Stimulated activated CD4-positive, alpha-beta T cell treated with anti-CD3 and anti-CD28 coated beads, Interleukin-4, amount 100 ng/mL, for 1 hour (primary cell): Measurements from ENCODE around the gene NTF4.

Experiments
- DNase-seq: peaks from one replicate; pipeline ENCODE4 v3.0.0-alpha.2; 2020

Gene NTF4

GRCh38 chr19:49064768-49065611, at the start of gene NTF4:
Gene NTF4, minus strand, starts transcription at chr19:49064818. Its CDS starts 2,821 bp downstream, at chr19:49061997.
- DNase-seq, result no peak

GRCh38 chr19:49113762-49114629, 49.4 kb upstream of the NTF4 start, which contains the start of gene LIN7B:
Gene LIN7B, plus strand, starts transcription at chr19:49114370. Its CDS starts 35 bp downstream, at chr19:49114405.
- DNase-seq, result peak; percentile 73

- no peak for DNase-seq
Measured at GRCh38 chr19:49111218-49111998, 46.8 kb upstream of the NTF4 start.

DNA sequence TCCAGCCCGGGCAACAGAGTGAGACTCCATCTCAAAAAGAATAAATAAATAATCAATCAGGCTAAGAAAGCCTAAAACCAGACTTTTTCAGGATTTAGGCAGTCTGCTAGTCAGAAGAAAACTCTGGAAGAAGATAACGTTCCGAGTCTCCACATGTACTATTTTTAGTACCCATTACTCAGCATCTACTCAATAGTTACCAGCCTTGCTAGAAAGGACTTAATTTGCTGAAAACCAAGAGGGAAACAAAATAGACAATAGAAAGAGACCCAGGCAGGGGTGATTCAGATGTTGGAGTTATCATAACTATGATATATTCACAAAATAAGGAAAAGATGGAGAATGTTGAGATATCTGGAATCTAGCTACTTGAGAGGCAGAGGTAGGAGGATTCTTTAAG, 45.9 kb upstream of the NTF4 start:
- DNase-seq, result no peak

DNA sequence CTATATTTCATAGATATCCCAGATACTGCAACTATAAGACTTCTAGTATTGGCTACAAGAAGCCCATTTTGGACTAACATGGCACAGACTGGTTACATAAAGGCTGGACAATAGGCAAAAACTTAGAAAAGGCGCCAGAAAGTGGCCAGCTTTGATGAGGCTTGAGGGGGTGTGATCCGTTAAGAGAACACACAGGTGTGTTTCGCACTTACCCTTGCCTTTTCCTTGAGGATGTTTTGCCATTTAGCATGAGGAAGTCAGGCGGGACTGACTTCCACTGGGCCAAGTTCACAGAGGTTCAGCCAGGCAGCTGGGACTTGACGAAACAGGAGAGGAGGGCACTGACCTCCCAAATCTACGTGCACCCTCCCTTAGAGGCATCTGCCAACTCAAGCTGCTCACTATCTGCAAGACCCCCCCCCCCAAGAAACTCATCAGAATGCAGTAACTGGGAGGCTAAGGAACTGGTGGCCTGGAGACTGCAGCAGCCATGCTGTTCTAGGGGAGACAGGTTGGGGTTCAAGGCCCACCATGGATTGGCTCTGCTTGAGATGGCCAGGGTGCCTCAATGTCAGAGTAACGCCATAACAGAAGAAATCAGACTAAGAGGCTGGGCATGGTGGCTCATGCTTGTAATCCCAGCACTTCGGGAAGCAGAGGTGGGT, 45.1 kb upstream of the NTF4 start:
- no peak for DNase-seq

GRCh38 chr19:49109051-49109450, 44.4 kb upstream of the NTF4 start:
- no peak for DNase-seq

DNA sequence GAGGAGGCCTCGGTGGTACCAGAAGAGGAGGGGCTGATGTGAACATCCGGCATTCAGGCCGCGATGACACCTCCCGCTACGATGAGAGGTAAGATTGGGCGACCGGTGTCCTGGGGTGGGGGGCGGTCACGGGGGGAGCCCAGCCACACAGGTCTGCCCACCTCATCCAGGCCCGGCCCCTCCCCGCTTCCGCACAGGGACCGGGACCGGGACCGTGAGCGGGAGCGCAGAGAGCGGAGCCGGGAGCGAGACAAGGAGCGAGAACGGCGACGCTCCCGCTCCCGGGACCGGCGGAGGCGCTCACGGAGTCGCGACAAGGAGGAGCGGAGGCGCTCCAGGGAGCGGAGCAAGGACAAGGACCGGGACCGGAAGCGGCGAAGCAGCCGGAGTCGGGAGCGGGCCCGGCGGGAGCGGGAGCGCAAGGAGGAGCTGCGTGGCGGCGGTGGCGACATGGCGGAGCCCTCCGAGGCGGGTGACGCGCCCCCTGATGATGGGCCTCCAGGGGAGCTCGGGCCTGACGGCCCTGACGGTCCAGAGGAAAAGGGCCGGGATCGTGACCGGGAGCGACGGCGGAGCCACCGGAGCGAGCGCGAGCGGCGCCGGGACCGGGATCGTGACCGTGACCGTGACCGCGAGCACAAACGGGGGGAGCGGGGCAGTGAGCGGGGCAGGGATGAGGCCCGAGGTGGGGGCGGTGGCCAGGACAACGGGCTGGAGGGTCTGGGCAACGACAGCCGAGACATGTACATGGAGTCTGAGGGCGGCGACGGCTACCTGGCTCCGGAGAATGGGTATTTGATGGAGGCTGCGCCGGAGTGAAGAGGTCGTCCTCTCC, 43.2 kb upstream of the NTF4 start:
- no peak for DNase-seq

DNA sequence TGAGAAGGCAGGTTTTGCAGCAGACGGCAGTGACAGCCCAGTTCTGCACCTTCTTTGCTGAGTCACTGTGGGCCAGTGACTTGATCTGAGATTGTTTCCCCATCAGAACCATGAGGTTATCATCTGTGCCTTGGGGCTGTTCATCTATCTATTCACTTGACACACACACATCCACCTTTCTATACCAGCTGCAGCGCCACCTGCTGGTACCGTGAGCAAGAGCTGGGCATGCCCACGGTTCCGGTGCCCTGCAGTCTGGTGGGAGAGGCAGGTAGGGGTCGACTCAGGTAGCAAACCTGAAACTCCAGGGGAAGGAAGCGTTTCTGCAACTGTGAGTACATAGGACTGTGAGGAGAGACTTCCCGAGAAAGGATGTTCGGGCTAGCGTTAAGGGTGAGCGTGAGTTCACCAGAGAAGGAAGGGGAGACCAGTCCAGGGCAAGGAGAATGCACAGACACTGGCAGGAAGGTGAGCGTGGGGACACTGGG, 42.1 kb upstream of the NTF4 start:
- peak; percentile 76 for DNase-seq

DNA sequence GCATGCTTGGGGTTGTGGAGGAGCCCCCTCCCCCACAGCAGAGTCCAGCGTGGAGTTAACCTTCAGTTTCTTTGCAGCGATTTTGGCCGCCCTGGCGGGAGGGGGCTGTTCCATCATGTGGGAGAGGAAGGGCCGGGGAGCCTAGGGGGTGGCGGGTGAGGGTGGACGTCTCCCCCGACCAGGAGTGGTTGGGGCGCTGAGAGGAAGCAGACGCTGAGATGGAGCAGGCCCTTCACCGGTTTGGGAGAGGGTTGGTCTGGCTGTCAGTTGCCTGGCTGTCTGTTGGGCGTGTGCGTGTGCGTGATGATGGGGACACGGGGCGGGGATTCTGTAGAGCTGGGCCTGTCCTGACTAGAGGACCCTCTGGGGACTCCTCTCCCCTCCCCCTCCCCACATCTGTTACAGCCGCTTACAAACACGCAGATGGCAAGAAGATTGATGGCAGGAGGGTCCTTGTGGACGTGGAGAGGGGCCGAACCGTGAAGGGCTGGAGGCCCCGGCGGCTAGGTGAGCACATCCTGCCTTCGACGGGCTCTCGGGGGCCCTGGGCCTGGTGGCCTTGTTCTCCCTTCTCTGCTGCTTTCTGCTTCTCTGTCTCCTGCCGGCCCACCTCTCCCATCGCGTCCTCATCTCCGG, 39.7 kb upstream of the NTF4 start:
- DNase-seq, result no peak

DNA sequence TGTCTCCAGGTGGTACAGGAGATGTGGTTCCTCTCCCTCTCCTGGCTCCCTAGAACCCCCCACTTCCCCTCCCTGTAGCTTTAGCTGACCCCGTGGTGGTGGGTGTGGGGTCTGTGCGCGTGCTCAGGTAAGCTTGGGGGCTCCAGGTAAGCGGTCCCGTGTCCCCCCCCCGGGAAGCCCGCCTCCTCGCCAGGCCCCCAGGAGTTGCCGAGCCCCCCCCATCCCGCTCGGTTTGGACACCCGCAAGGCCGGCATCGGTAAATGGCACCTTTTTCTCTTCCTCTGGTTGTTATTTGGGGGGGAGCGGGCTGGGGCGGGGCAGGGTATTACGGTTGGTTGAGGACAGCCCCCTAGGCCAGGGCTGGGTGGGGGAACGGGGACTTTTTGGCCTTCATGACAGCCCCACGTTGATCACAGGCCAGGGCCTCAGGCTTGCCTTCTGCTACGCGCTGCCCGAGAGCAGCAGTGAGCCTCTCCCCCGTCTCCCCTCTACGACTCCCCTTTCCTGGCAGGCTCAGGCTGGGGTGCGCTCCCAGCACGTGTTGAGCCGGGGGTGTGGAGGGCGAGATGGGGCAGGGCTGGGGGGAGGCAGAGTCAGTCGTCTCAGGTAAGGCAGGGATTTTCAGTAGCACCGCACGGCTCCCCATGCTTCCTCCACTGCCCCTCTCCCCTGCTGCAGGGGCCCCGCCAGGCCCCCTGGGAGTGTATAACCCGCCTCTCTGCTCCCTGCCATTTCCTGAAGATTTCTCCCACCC, 38.9 kb upstream of the NTF4 start:
- no peak for DNase-seq

DNA sequence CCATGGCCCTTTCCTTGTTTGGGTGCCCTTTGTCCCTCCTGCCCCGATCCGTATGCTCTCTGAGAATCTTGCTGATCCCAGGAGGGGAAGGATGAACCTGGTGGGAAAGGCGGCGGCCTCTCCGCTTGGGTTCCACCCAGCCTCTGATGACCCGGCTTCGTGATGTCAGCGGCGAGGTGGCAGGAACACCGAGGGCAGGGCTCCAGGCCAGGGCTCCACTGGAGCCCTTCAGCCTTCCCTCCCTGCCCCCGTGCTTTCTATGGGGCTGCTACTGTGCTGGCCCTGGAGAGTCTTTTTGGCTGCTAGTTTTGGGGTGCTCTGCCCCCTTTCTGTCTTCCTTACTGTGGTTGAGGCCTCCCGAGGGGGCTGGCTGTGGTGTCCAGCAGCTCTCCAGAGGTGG, 37.7 kb upstream of the NTF4 start:
- no peak for DNase-seq

DNA sequence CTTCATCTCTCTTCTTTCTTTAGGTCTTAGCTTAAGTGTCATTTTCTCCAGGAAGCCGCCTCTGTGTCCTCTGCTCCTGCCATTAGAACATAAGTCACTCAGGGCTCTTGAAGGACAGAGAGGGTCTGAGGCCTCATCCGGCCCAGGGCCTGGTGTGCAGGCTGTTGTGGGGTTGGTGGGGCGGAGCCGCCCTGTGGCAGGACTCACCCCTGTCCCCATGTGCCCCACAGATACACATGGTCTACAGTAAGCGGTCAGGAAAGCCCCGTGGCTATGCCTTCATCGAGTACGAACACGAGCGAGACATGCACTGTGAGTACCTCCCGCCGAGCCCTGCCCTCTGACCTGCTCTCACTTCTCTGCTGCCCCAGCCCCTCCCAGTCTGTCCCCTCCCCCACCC, 36.5 kb upstream of the NTF4 start:
- no peak for DNase-seq

DNA sequence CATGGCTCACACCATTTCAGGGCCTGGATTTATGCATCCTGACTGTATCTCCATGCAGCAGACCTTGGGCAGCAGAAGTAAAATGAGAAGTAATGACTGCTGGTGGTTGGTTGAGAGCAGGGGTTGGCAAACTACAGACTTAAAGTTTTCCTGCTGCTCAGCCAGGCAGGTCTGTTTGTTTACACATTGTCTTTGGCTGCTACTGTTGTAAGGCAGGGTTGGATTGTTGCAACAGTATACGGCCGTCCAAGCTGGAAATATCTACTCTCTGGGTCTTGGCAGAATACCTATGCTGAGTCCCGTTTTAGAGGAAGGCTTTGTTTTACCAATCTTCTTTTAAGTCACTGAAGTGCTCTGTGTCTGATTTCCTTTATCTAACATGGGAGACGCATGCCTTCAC, 34.2 kb upstream of the NTF4 start:
- DNase-seq, result no peak

- peak; percentile 69 for DNase-seq
Measured at GRCh38 chr19:49097453-49098288, 33.1 kb upstream of the NTF4 start.

DNA sequence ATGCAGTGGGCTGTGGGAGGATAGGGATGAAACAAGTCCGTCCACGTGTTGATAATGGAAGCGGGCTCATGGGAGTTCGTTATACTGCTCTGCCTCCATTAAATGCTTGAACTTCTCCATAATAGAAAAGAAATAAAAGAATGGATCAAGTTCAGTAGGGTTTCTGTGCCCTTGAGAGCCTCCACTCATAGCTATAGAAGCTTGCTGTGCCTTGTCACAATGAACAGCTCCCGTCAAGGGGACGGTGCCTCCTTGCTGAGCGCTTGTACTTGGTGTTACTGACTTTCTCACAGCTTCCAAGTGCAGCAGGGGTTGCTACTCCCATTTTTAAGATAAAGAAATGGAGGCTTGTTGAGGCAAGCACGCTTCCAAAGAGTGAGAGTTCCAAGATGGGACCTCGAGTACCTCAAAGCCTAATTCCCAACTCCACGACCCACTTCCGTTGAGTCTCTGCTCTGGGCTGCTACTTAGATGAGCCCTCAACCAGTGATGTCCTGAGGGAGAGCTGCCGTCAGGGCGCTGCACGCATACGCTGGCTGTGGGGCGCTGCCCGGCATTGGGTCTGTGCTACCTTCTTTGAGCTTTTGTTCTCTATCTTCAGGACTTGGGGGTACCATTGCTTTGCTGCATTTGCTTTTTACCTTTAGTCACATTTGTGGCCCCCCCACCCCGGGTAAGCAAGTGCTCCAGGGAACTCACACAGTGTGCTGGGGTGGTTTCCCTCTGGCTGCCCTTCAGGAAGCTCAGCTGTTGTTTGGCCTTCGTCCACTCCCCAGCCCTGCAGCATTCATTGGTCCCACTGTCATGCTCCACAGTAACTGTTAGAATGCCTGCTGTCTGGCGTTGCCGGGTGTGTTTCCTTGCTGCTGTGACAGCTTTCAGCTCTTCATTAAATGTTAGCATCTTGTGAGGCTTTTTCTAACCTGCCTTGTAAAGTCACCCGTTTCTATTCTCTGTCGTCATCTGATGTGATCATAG, 30.2 kb upstream of the NTF4 start:
- DNase-seq, result no peak

DNA sequence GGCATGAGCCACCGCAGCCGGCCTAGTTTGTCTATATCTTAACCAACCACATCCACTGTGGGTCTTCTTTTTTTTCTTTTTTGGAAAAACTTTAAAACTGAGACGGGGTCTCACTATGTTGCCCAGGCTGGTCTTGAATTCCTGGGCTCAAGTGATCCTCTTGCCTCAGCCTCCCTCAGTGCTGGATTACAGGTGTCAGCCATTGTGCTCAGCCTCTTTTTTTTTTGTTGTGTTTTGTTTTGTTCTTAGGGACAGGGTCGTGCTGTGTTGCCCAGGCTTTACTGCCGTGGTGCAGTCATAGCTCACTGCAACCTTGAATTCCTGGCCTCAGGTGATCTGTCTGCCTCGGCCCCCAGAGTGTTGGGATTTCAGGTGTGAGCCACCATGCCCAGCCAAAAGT, 28.1 kb upstream of the NTF4 start:
- no peak for DNase-seq

DNA sequence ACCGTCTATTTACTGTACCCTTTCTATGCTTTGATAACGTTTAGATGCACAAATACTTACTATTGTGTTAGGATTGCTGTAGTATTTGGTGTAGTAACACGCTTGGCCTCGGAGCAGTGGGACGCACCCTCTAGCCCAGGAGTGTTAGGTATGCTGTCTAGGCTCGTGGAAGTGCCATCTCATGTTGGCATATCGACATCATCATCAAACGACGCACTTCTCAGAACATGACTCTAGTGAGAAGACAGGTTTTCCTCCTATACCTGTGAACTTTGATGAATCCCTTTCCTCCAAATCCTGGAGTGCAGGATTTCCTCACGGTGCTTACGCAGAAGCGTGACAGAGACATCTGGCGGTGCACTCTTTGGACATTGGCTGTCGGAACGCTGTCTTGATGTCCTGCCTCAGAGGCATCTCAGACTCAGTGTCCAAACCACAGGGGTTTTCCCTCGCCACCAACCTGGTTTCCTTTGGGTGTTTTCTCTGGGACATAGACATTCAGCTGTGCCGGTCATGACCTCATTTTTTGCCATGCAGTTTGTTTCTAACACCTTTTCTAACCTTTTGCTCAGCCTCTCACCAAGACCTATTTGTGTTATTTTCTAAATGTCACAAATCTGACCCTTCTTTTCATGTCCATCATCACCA, 26.9 kb upstream of the NTF4 start:
- no peak for DNase-seq
